GM12872 (cell line): ENCODE measurements around the gene GNA14.

Experiments used
- TF ChIP-seq, protein P1 (sequence below): IDR thresholded peaks from 3 replicates; pipeline ENCODE4 v1.5.1; 2011; ENCODE audit warnings: low read depth, mild to moderate bottlenecking, low read length, moderate library complexity; ENCODE audit not compliant: insufficient read depth

Gene GNA14

DNA sequence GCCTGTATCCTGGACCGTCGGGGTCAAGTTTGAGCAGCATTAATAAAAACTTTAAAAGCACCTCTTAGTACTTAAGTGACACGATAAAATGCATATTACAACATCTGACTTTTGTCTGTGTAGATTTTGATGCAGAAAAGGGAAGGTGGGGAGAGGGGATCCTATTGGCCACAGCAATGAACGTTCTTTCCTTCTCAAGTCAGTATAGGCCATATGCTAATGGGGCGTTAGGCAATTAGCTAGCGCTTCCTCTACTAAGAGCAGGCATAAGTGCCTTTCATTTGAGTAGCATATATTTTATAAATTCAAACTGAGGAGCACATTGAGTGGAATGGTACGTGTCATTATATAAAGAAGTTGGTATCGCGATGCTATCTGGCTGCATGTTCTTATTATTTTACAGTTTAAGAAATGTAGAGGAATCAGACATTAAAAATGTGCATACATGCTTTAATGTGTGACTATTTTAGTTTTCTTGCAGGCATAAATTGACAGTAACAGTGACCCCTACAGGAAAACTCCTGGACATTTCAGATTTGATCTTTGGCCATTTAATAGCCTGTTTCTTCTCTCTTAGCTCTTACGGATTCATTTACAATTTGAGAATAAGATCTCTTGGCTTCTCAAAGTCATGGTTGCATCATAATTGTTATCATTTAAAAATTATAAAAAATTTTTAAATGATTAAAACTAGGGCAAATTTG lies 1.1 kb upstream of the GNA14 start:
- TF ChIP-seq, protein P1, sequence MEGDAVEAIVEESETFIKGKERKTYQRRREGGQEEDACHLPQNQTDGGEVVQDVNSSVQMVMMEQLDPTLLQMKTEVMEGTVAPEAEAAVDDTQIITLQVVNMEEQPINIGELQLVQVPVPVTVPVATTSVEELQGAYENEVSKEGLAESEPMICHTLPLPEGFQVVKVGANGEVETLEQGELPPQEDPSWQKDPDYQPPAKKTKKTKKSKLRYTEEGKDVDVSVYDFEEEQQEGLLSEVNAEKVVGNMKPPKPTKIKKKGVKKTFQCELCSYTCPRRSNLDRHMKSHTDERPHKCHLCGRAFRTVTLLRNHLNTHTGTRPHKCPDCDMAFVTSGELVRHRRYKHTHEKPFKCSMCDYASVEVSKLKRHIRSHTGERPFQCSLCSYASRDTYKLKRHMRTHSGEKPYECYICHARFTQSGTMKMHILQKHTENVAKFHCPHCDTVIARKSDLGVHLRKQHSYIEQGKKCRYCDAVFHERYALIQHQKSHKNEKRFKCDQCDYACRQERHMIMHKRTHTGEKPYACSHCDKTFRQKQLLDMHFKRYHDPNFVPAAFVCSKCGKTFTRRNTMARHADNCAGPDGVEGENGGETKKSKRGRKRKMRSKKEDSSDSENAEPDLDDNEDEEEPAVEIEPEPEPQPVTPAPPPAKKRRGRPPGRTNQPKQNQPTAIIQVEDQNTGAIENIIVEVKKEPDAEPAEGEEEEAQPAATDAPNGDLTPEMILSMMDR = no peak

GRCh38 chr9:77647267-77648233 lies 572 bp downstream of the GNA14 start:
- TF ChIP-seq, protein P1 = no peak

DNA sequence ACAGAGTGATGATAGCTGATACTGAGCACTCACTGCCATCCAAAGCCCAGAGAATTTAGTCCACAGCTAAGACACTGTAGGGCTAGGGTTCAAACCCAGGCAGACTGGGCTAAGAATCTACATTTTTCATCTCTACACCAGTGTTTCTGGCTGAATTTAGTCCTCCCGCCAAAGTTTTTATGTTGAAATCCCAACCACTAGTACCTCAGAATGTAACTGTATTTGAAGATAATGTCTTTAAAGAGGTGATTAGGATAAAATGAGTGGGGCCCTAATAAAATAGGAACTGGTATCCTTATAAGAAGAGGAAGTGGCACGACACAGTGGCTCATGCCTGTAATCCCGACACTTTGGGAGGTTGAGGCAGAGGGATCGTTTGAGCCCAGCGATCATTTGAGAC lies 4.3 kb downstream of the GNA14 start:
- TF ChIP-seq, protein P1 = no peak

DNA sequence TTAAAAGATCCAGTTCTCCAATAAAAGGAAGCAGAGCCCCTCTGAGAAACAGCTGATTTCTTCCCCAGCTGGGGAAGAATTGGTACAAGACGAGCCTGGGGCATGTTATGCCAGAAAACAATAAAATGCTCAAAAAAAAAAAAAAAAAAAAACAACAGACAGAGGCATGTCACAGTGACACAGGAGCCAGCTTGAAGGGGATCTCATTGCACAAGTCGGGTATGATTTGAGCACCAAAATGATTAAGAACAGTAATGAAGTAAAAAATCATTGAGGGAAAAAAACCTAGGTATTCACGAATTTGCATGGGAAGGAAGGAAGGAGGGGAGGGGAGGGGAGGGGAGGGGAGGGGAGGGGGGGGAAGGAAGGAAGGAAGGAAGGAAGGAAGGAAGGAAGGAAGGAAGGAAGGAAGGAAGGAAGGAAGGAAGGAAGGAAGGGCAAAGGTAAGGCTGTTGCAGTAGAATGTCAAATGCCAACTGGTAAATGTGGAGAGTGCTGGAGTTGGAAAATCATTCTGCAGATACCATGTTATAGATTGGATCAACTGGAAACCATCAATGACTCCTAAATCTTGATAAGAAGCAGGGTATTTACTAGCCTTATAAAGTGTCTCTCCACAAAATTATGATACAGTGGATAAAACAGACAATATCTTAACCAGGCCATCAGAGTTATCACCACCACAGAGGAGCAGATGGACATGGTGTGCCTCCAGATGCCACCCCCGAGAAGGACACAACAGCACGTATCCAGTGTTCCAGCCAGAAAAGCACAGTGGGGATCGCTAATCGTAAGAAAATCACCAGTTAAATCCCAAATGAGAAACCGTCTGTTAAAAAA lies 7.2 kb downstream of the GNA14 start:
- TF ChIP-seq, protein P1 = no peak

- TF ChIP-seq, protein P1 = no peak
Observed at GRCh38 chr9:77632652-77633051, 15.5 kb downstream of the GNA14 start.

GRCh38 chr9:77616191-77616590 lies 31.9 kb downstream of the GNA14 start:
- TF ChIP-seq, protein P1 = no peak

DNA sequence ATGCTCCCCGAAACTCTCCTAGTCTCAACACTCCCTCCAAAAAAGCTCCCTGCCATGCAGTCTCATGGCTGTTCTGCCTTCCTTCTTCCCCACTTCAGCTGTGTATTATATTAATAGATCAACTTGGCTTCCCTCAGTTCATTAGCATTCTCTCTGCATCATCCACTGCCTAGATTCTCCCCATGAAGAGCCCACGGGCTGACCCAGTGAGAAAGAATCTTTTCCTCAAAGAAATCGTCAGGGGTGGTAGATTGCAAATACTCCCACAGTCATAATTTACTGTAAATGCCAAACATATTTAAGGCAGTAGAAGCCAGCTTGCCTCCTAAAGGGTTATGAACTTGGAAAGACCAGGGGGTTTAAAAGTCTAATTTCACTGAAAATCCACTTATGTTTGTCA lies 33.5 kb downstream of the GNA14 start:
- TF ChIP-seq, protein P1 = no peak
